DOHH2 (cell line): ENCODE measurements around the gene TNFSF10.

ENCODE experiments used
- H3F3A ChIP-seq: fragments of 200-600 bp; sonication (generic), shearing (Covaris generic); 2 replicates; pipeline ENCODE4 v1.6.0; 2016; ENCODE audit warnings: antibody characterized with exemption, mild to moderate bottlenecking; ENCODE audit not compliant: control insufficient read depth, insufficient read depth
- H3K27ac ChIP-seq: fragments of 200-600 bp; sonication (generic); 2 replicates; pipeline ENCODE4 v1.5.1; 2014; ENCODE audit warnings: low read depth, mild to moderate bottlenecking, low read length, moderate library complexity
- H3K27me3 ChIP-seq: fragments of 200-600 bp; sonication (generic); 2 replicates; pipeline ENCODE4 v1.6.1; 2014; ENCODE audit warnings: mild to moderate bottlenecking, low read length, mixed read lengths; ENCODE audit not compliant: control insufficient read depth
- H3K36me3 ChIP-seq: fragments of 200-600 bp; sonication (generic); 2 replicates; pipeline ENCODE4 v1.6.1; 2014; ENCODE audit warnings: mild to moderate bottlenecking, low read length, moderate library complexity, mixed read lengths; ENCODE audit not compliant: control insufficient read depth
- H3K4me1 ChIP-seq: fragments of 200-600 bp; sonication (generic); 2 replicates; pipeline ENCODE4 v1.6.1; 2014; ENCODE audit warnings: mild to moderate bottlenecking, low read length, mixed read lengths; ENCODE audit not compliant: control insufficient read depth
- H3K4me2 ChIP-seq: fragments of 200-600 bp; sonication (generic); 2 replicates; pipeline ENCODE4 v1.6.0; 2014; ENCODE audit warnings: mild to moderate bottlenecking, low read length, moderate library complexity
- H3K4me3 ChIP-seq: fragments of 200-600 bp; sonication (generic); 2 replicates; pipeline ENCODE4 v1.5.1; 2014; ENCODE audit warnings: mild to moderate bottlenecking, low read length, mixed read lengths
- H3K79me2 ChIP-seq: fragments of 200-600 bp; sonication (generic); 2 replicates; pipeline ENCODE4 v1.6.1; 2014; ENCODE audit warnings: mild to moderate bottlenecking, low read length, mixed read lengths; ENCODE audit not compliant: control insufficient read depth
- H3K9me2 ChIP-seq: fragments of 200-600 bp; sonication (generic); replicated peaks from 2 replicates; pipeline ENCODE4 v1.6.1; 2014; ENCODE audit warnings: mild to moderate bottlenecking, low read length, mixed read lengths; ENCODE audit not compliant: control insufficient read depth
- H3K9me3 ChIP-seq: fragments of 200-600 bp; sonication (generic); 2 replicates; pipeline ENCODE4 v1.6.1; 2014; ENCODE audit warnings: antibody characterized with exemption, low read length, mixed read lengths; ENCODE audit not compliant: control insufficient read depth, insufficient read depth
- H4K20me1 ChIP-seq: fragments of 200-600 bp; sonication (generic); 2 replicates; pipeline ENCODE4 v1.6.0; 2014; ENCODE audit warnings: low read depth, mild to moderate bottlenecking, antibody characterized with exemption, low read length, moderate library complexity; ENCODE audit not compliant: control insufficient read depth, insufficient read depth
- CTCF ChIP-seq: fragments of 200-600 bp; sonication (generic); IDR thresholded peaks from one replicate; pipeline ENCODE4 v1.5.1; 2014; ENCODE audit warnings: antibody characterized with exemption, mild to moderate bottlenecking, low read depth, low read length; ENCODE audit not compliant: poor library complexity, severe bottlenecking
- EZH2phosphoT487 ChIP-seq: fragments of 200-600 bp; sonication (generic); IDR thresholded peaks from 2 replicates; pipeline ENCODE4 v1.6.1; 2017; ENCODE audit warnings: borderline replicate concordance, mild to moderate bottlenecking, antibody characterized with exemption, low read length, moderate library complexity, mixed read lengths

The TNFSF10 gene

DNA sequence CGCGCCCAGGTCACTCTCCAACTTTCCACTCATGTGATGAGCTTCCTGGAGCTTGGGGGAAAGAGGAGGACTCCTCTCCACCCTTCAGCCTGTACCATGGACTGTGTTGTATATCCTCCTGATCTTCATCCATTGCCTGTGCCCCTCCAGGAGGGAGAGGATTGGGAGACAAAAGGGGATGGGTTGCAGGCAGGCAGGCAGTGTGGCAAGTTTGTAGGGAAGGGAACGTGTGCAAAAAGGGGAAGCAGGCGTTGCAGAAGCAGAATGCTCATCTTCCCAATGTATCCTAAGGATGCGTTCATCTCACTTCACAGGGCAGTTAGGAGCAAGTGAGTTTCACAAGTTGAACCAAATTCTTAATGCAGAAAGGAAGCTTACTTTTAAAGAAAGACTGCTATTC is 46.9 kb downstream of the TNFSF10 start:
- no peaks in the 10 kb centered on the region for H4K20me1 ChIP-seq
- no peaks in the 10 kb centered on the region for H3K4me1 ChIP-seq
- no peaks in the 10 kb centered on the region for H3K36me3 ChIP-seq
- no peaks in the 10 kb centered on the region for H3F3A ChIP-seq
- H3K4me3 ChIP-seq, result no peak overlapping the region
- H3K27ac ChIP-seq, result no peak overlapping the region
- no peaks in the 10 kb centered on the region for H3K79me2 ChIP-seq
- no peak for TF ChIP-seq CTCF
- no peak for TF ChIP-seq EZH2phosphoT487
- H3K9me3 ChIP-seq, result no peaks in the 10 kb centered on the region
- H3K27me3 ChIP-seq, result no peaks in the 10 kb centered on the region
- H3K4me2 ChIP-seq, result peak overlapping the region; percentile 56
- H3K9me2 ChIP-seq, result no peaks in the 10 kb centered on the region

- TF ChIP-seq CTCF, result no peak
- no peak for TF ChIP-seq EZH2phosphoT487
- no peaks in the 10 kb centered on the region for H3K27me3 ChIP-seq
- no peaks in the 10 kb centered on the region for H3F3A ChIP-seq
- H3K27ac ChIP-seq, result no peak overlapping the region
- no peak overlapping the region for H3K4me2 ChIP-seq
- H3K4me1 ChIP-seq, result no peaks in the 10 kb centered on the region
- H3K4me3 ChIP-seq, result no peak overlapping the region
- no peaks in the 10 kb centered on the region for H3K9me3 ChIP-seq
- H3K9me2 ChIP-seq, result no peaks in the 10 kb centered on the region
- H3K36me3 ChIP-seq, result no peaks in the 10 kb centered on the region
- H4K20me1 ChIP-seq, result no peaks in the 10 kb centered on the region
- no peaks in the 10 kb centered on the region for H3K79me2 ChIP-seq
Observed at GRCh38 chr3:172475703-172476102, 47.5 kb downstream of the TNFSF10 start.

GRCh38 chr3:172471903-172472302 is 51.3 kb downstream of the TNFSF10 start:
- Histone ChIP-seq H3K27ac (no peak overlapping the region), H3K4me3 (no peak overlapping the region), H3K4me1 (no peaks in the 10 kb centered on the region), H3K79me2 (no peaks in the 10 kb centered on the region), H3K36me3 (no peaks in the 10 kb centered on the region), H4K20me1 (no peaks in the 10 kb centered on the region), H3K9me2 (no peaks in the 10 kb centered on the region), H3K4me2 (no peak overlapping the region), H3K27me3 (no peaks in the 10 kb centered on the region), H3K9me3 (no peaks in the 10 kb centered on the region), H3F3A (no peaks in the 10 kb centered on the region)
- TF ChIP-seq CTCF, result no peak
- no peak for TF ChIP-seq EZH2phosphoT487

DNA sequence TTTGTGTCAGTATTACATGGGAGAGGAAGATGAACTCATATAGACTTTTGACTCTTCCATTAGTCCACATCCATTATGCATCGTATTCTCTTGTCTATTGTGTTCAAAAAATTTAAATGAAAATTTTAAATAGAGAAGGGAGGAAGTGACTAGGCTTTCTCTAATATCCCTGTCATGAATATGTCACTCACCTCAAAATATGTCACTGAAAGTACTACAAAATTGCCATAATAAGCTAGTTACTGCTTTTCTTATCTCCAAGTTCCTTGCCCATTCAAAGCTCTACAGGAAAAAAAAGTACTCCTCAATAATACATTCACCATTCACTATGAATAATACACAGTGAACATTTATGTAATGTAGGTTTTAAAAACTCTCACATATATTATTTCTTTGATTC is 52.6 kb downstream of the TNFSF10 start:
- H3K9me3 ChIP-seq, result no peaks in the 10 kb centered on the region
- H3F3A ChIP-seq, result no peaks in the 10 kb centered on the region
- H3K4me2 ChIP-seq, result no peak overlapping the region
- H3K27me3 ChIP-seq, result no peaks in the 10 kb centered on the region
- no peaks in the 10 kb centered on the region for H3K36me3 ChIP-seq
- no peak overlapping the region for H3K4me3 ChIP-seq
- no peaks in the 10 kb centered on the region for H3K9me2 ChIP-seq
- no peak overlapping the region for H3K27ac ChIP-seq
- H4K20me1 ChIP-seq, result no peaks in the 10 kb centered on the region
- no peak for TF ChIP-seq CTCF
- no peak for TF ChIP-seq EZH2phosphoT487
- no peaks in the 10 kb centered on the region for H3K4me1 ChIP-seq
- no peaks in the 10 kb centered on the region for H3K79me2 ChIP-seq
